Right atrium auricular region (tissue), 2 donors: ENCODE data around the gene GPRC5B. TPM values are rescaled to one million over a fixed set of nuclear protein-coding genes. Genes with fewer than 3 reads are reported as not detected.
A peak's percentile ranks its signal among the peaks of the same experiment; 100 is the strongest.

Experiments
- DNase-seq: peaks from one replicate; pipeline ENCODE4 v3.0.0-alpha.2; 2019; ENCODE audit warnings: low spot score
- H3K27ac ChIP-seq, 2 donors: fragments of 200-600 bp; sonication (generic); 1 replicate in 1 of 2; 2 replicates in 1 of 2; pipeline ENCODE4 v1.5.1; 2016 to 2019
- H3K27me3 ChIP-seq, 2 donors: fragments of 200-600 bp; sonication (generic); one replicate each; pipeline versions ENCODE4 v1.5.1 to v1.6.0; 2017 to 2019
- H3K36me3 ChIP-seq: fragments of 200-600 bp; sonication (generic); one replicate; pipeline ENCODE4 v1.5.1; 2016
- H3K4me1 ChIP-seq, 2 donors: fragments of 200-600 bp; sonication (generic); one replicate each; pipeline versions ENCODE4 v1.5.1 to v1.6.0; 2017 to 2019
- H3K4me3 ChIP-seq, 2 donors: fragments of 200-600 bp; sonication (generic); 1 replicate in 1 of 2; 2 replicates in 1 of 2; pipeline ENCODE4 v1.5.1; 2017 to 2019; ENCODE audit warnings: mild to moderate bottlenecking in 1 of 2, moderate library complexity in 1 of 2
- H3K9me3 ChIP-seq, 2 donors: fragments of 200-600 bp; sonication (generic); one replicate each; pipeline ENCODE4 v1.5.1; 2019
- CTCF ChIP-seq, 2 donors: fragments of 200-600 bp; sonication (generic); IDR thresholded peaks; one replicate each; pipeline ENCODE4 v1.5.1; 2019; ENCODE audit warnings: antibody characterized with exemption in 2 of 2
- total RNA-seq, 2 donors: library from RNA; depleted of rRNA; stranded (reverse); fragments of >200 nt; gene quantifications; one replicate each; pipeline ENCODE4 v1.1.0, GENCODE V29; 2016

Gene GPRC5B
- total RNA-seq, 2 donors from 2014 or later = 39.4 to 40.0 TPM

GRCh38 chr16:19892902-19893301 is 8.3 kb upstream of the GPRC5B start:
- no peak for TF ChIP-seq CTCF (IDR thresholded peaks at IDR 0.05)
- no peak for DNase-seq
- no peaks in the 10 kb centered on the region for H3K36me3 ChIP-seq

GRCh38 chr16:19890901-19891300 is 6.3 kb upstream of the GPRC5B start:
- TF ChIP-seq CTCF (IDR thresholded peaks at IDR 0.05) = no peak
- no peaks in the 10 kb centered on the region for H3K9me3 ChIP-seq
- H3K4me3 ChIP-seq = no peak overlapping the region
- peaks cover 0 to 5% of the 10 kb centered on the region in 2 donors for H3K4me1 ChIP-seq
- no peaks in the 10 kb centered on the region for H3K36me3 ChIP-seq
- H3K27me3 ChIP-seq = no peaks in the 10 kb centered on the region
- H3K27ac ChIP-seq = no peak overlapping the region
- no peak for DNase-seq

More at GRCh38 chr16:19892902-19893301, 8.3 kb upstream of the GPRC5B start:
- H3K4me3 ChIP-seq = no peak overlapping the region
- no peaks in the 10 kb centered on the region for H3K9me3 ChIP-seq
- H3K27ac ChIP-seq = no peak overlapping the region
- H3K27me3 ChIP-seq = no peaks in the 10 kb centered on the region
- H3K4me1 ChIP-seq = no peaks in the 10 kb centered on the region

GRCh38 chr16:19888834-19889233 is 4.2 kb upstream of the GPRC5B start:
- Histone ChIP-seq H3K4me1 (peaks cover 0 to 15% of the 10 kb centered on the region in 2 donors), H3K36me3 (no peaks in the 10 kb centered on the region), H3K27ac (no peak overlapping the region), H3K27me3 (no peaks in the 10 kb centered on the region), H3K4me3 (no peak overlapping the region), H3K9me3 (no peaks in the 10 kb centered on the region)
- no peak for DNase-seq
- no peak for TF ChIP-seq CTCF (IDR thresholded peaks at IDR 0.05)

GRCh38 chr16:19886073-19886941 is 1.7 kb upstream of the GPRC5B start:
- peak; percentile 100 for TF ChIP-seq CTCF (IDR thresholded peaks at IDR 0.05)
- Histone ChIP-seq H3K9me3 (no peaks in the 10 kb centered on the region), H3K36me3 (peaks cover 1% of the 10 kb centered on the region), H3K27ac (peak overlapping the region in 1 of 2 donors; percentile 2), H3K4me1 (peaks cover 0 to 35% of the 10 kb centered on the region in 2 donors), H3K27me3 (no peaks in the 10 kb centered on the region), H3K4me3 (peak overlapping the region in 1 of 2 donors; percentile 82)
- DNase-seq = peak; percentile 85

GRCh38 chr16:19885451-19886072 is 914 bp upstream of the GPRC5B start:
- H3K27ac ChIP-seq = peak overlapping the region in 1 of 2 donors; percentile 43
- no peaks in the 10 kb centered on the region for H3K9me3 ChIP-seq
- no peaks in the 10 kb centered on the region for H3K27me3 ChIP-seq
- peak overlapping the region; percentile 72 to 82 for H3K4me3 ChIP-seq
- H3K4me1 ChIP-seq = peaks cover 0 to 35% of the 10 kb centered on the region in 2 donors
- no peak for TF ChIP-seq CTCF (IDR thresholded peaks at IDR 0.05)
- H3K36me3 ChIP-seq = peaks cover 6% of the 10 kb centered on the region
- no peak for DNase-seq
